HepG2 (cell line): ENCODE measurements around the gene EEF1A2. TPM values are rescaled to one million over a fixed set of nuclear protein-coding genes. Genes with fewer than 3 reads are reported as not detected.
A peak's percentile ranks its signal among the peaks of the same experiment; 100 is the strongest.

ENCODE experiments used
- ATAC-seq: fragments of 200-7000 bp; cut with Tn5 transposase; 3 replicates; pipeline ENCODE4 v1.9.1; 2020; ENCODE audit warnings: mild to moderate bottlenecking, moderate library complexity
- BruUV-seq: library from RNA; stranded (reverse); fragments of 400-500 nt; replicated peaks from 2 replicates; lab custom pipeline; 2021; lab: Mats Ljungman, UMichigan
- CTCF ChIA-PET: fragments of 300-600 bp; formaldehyde crosslinking; extraction: SDS; loops from one replicate; lab custom pipeline; 2021; ENCODE audit warnings: low total read pairs, inconsistent platforms, low intra/inter-chr PET ratio; lab: Yijun Ruan, JAX
- POLR2A ChIA-PET: fragments of 350-600 bp; sonication (Branson Sonifier 250); formaldehyde crosslinking; loops from one replicate; lab custom pipeline; 2020; ENCODE audit warnings: antibody characterized with exemption, inconsistent platforms; lab: Yijun Ruan, JAX
- DNase-seq: peaks from one replicate; pipeline ENCODE4 v3.0.0-alpha.2; 2015; ENCODE audit warnings: low spot score
- FAIRE-seq: peaks from 3 replicates; lab custom pipeline; 2011; peaks lifted over from hg19 to GRCh38; lab: Jason Lieb, UNC
- H2AFZ ChIP-seq: one replicate; pipeline ENCODE4 v1.6.1; 2011; ENCODE audit warnings: low read length, inconsistent platforms
- H3K27ac ChIP-seq: fragments of 300-600 bp; 3 replicates; pipeline ENCODE4 v1.8.0; 2011; ENCODE audit warnings: mixed run types, mild to moderate bottlenecking, mixed read lengths, low read length, inconsistent platforms; ENCODE audit not compliant: insufficient read depth; ENCODE audit errors: extremely low read length
- H3K27me3 ChIP-seq, 2 experiments: fragments of 200-600 bp in 1 of 2; 2 replicates in 1 of 2; 3 replicates in 1 of 2; pipeline versions ENCODE4 v1.6.0 to v1.8.0; 2011; ENCODE audit warnings: low read length in 2 of 2, mild to moderate bottlenecking in 2 of 2, moderate library complexity in 2 of 2, inconsistent platforms in 1 of 2; ENCODE audit not compliant: insufficient read depth in 2 of 2, control insufficient read depth in 1 of 2
- H3K36me3 ChIP-seq, 2 experiments: fragments of 200-600 bp in 1 of 2; replicated peaks in 1 of 2; 2 replicates in 1 of 2; 3 replicates in 1 of 2; pipeline versions ENCODE4 v1.5.1 to v1.8.0; 2011; ENCODE audit warnings: low read length in 2 of 2, inconsistent platforms in 1 of 2; ENCODE audit not compliant: insufficient read depth in 2 of 2, control insufficient read depth in 1 of 2
- H3K4me1 ChIP-seq: 2 replicates; pipeline ENCODE4 v1.5.1; 2012; ENCODE audit warnings: low read length, inconsistent platforms; ENCODE audit not compliant: insufficient read depth
- H3K4me2 ChIP-seq: 2 replicates; pipeline ENCODE4 v1.6.0; 2011; ENCODE audit warnings: low read depth, low read length, inconsistent platforms
- H3K4me3 ChIP-seq, 3 experiments: fragments of 200-600 bp in 1 of 3; sonication (generic), shearing (Covaris generic) in 1 of 3; replicated peaks in 1 of 3; 2 replicates each; pipeline ENCODE4 v1.5.1; 2011 to 2016; ENCODE audit warnings: low read length in 3 of 3, inconsistent platforms in 2 of 3, low read depth in 2 of 3, mild to moderate bottlenecking in 2 of 3, control low read depth in 1 of 3, mixed read lengths in 1 of 3; ENCODE audit not compliant: insufficient read depth in 1 of 3
- H3K79me2 ChIP-seq: one replicate; pipeline ENCODE4 v1.6.1; 2011; ENCODE audit warnings: low read length, inconsistent platforms; ENCODE audit not compliant: insufficient read depth
- H3K9ac ChIP-seq: 2 replicates; pipeline ENCODE4 v1.6.0; 2011; ENCODE audit warnings: mild to moderate bottlenecking, low read depth, low read length, inconsistent platforms; ENCODE audit not compliant: insufficient read depth
- H3K9me3 ChIP-seq: 2 replicates; pipeline ENCODE4 v1.5.1; 2012; ENCODE audit warnings: mild to moderate bottlenecking, low read length
- H4K20me1 ChIP-seq: 2 replicates; pipeline ENCODE4 v1.6.0; 2011; ENCODE audit warnings: inconsistent platforms, mild to moderate bottlenecking, low read length, moderate library complexity; ENCODE audit not compliant: insufficient read depth
- ETV5 ChIP-seq: IDR thresholded peaks from 2 replicates; pipeline ENCODE4 v1.6.1; 2018; ENCODE audit warnings: missing biosample characterization, missing genetic modification reagents, inconsistent platforms, borderline replicate concordance
- FOXA3 ChIP-seq: IDR thresholded peaks from 2 replicates; pipeline ENCODE4 v1.6.1; 2016; ENCODE audit warnings: missing genetic modification reagents, missing compliant biosample characterization
- HNRNPK ChIP-seq: fragments of 200-400 bp; formaldehyde crosslinking; IDR thresholded peaks from 2 replicates; pipeline ENCODE4 v1.6.1; 2018; ENCODE audit warnings: low read length, low read depth, moderate library complexity, mild to moderate bottlenecking; ENCODE audit not compliant: poor library complexity, severe bottlenecking
- KMT2A ChIP-seq: sonication (generic); formaldehyde crosslinking; IDR thresholded peaks from 2 replicates; pipeline ENCODE4 v1.4.0; 2020; ENCODE audit warnings: missing genetic modification reagents
- MIER3 ChIP-seq: IDR thresholded peaks from 2 replicates; pipeline ENCODE4 v1.6.1; 2016; ENCODE audit warnings: missing compliant biosample characterization, borderline replicate concordance
- STAT6 ChIP-seq: sonication (generic); formaldehyde crosslinking; IDR thresholded peaks from 2 replicates; pipeline ENCODE4 v1.4.0; 2020; ENCODE audit warnings: missing genetic modification reagents, mild to moderate bottlenecking, borderline replicate concordance
- ZBTB4 ChIP-seq: sonication (generic); formaldehyde crosslinking; IDR thresholded peaks from 2 replicates; pipeline ENCODE4 v1.4.0; 2020; ENCODE audit warnings: missing genetic modification reagents, mild to moderate bottlenecking, borderline replicate concordance
- ZNF513 ChIP-seq: sonication (generic); formaldehyde crosslinking; conservative IDR thresholded peaks from 2 replicates; pipeline ENCODE4 v1.5.0; 2020; ENCODE audit warnings: missing genetic modification reagents
- ZNF543 ChIP-seq: sonication (generic); formaldehyde crosslinking; IDR thresholded peaks from 2 replicates; pipeline ENCODE4 v1.4.0; 2020; ENCODE audit warnings: mild to moderate bottlenecking, missing genetic modification reagents
- ZNF598 ChIP-seq: sonication (generic); formaldehyde crosslinking; IDR thresholded peaks from 2 replicates; pipeline ENCODE4 v1.5.1; 2020; ENCODE audit warnings: mild to moderate bottlenecking, missing genetic modification reagents, borderline replicate concordance
- ZNF776 ChIP-seq: sonication (generic); formaldehyde crosslinking; IDR thresholded peaks from 2 replicates; pipeline ENCODE4 v1.4.0; 2020; ENCODE audit warnings: mild to moderate bottlenecking, missing genetic modification reagents
- ZXDC ChIP-seq: sonication (generic); formaldehyde crosslinking; IDR thresholded peaks from 2 replicates; pipeline ENCODE4 v1.5.0; 2020; ENCODE audit warnings: mild to moderate bottlenecking, missing genetic modification reagents
- WGBS: methylation state at CpG from one replicate; pipeline ENCODE4 v1.1.6; 2017; ENCODE audit warnings: low lambda C conversion rate; 5-methylcytosine and 5-hydroxymethylcytosine counted together
- in situ Hi-C: cut with HindIII; loops from 2 replicates; pipeline ENCODE4 v1.10.0; 2017; ENCODE audit warnings: low pct_unique_long_range_greater_than_20kb; ENCODE audit not compliant: extremely low pct_ligation_motif_present
- intact Hi-C: fragments of 100-400 bp; cut with micrococcal nuclease; formaldehyde crosslinking; loops from one replicate; pipeline ENCODE4 v1.10.0; 2022; ENCODE audit not compliant: unreplicated experiment
- polyA plus RNA-seq, 8 experiments: library from polyadenylated mRNA; depleted of rRNA in 3 of 8; stranded (reverse) in 7 of 8; unstranded in 1 of 8; fragments of >200 nt; fragmentation: Illumina TruSeq in 4 of 8; extraction: Trizol in 4 of 8; gene quantifications; 2 replicates each; pipeline versions ENCODE4 v1.2.1 to v1.2.3, GENCODE V29; 2011 to 2016; ENCODE audit warnings: low read depth in 4 of 8, missing spikeins in 1 of 8, mixed read lengths in 1 of 8; ENCODE audit not compliant: insufficient read depth in 1 of 8
- total RNA-seq, 5 experiments: library from RNA; depleted of rRNA; stranded (reverse); fragments of >200 nt; fragmentation: Illumina TruSeq; extraction: Trizol; gene quantifications; 2 replicates each; pipeline ENCODE4 v1.2.3, GENCODE V29; 2016; ENCODE audit warnings: low read depth in 1 of 5

EEF1A2 gene
- total and polyA plus RNA-seq, 2 of the 13 experiments (the other 11 are each of a cell fraction or from before 2014, with no cell fraction given), result 0.44 to 0.87 TPM

- in situ Hi-C loops, result no loop called here
- TF ChIP-seq ZXDC (CRISPR knock-in tag) (no peak), ETV5 (CRISPR knock-in tag) (0 out of 2 replicates have a peak, but pooled peaks have one; percentile 18), KMT2A (CRISPR knock-in tag) (no peak), ZBTB4 (0 out of 2 replicates have a peak, but pooled peaks have one; percentile 29), ZNF543 (CRISPR knock-in tag) (0 out of 2 replicates have a peak, but pooled peaks have one; percentile 33), ZNF513 (CRISPR knock-in tag) (no peak), MIER3 (CRISPR knock-in tag) (no peak), ZNF776 (CRISPR knock-in tag) (0 out of 2 replicates have a peak, but pooled peaks have one; percentile 33), ZNF598 (CRISPR knock-in tag) (peak; percentile 25; the same call in 1 of the 2 replicates), STAT6 (CRISPR knock-in tag) (no peak), HNRNPK (peak; percentile 31), FOXA3 (0 out of 2 replicates have a peak, but pooled peaks have one; percentile 7)
Measured at GRCh38 chr20:63520934-63521601, 22.2 kb upstream of the EEF1A2 start.

More at GRCh38 chr20:63520934-63521601, 22.2 kb upstream of the EEF1A2 start:
- DNase-seq, result peak; percentile 40
- TSS peak; percentile 67 for BruUV-seq
- Histone ChIP-seq H3K4me1 (peaks cover 11% of the 10 kb centered on the region), H3K27me3 (peaks cover 24 to 46% of the 10 kb centered on the region in 2 experiments), H3K9ac (peak overlapping the region; percentile 40; the same call in 1 of the 2 replicates), H3K4me2 (peak overlapping the region; percentile 38), H3K79me2 (no peaks in the 10 kb centered on the region), H2AFZ (no peak overlapping the region), H3K27ac (no peak overlapping the region), H4K20me1 (peaks cover 2% of the 10 kb centered on the region; the same call in 1 of the 2 replicates), H3K36me3 (no peaks in the 10 kb centered on the region), H3K4me3 (peak overlapping the region; percentile 35 to 66 (median 66); a peak in 4 of 6 replicates), H3K9me3 (no peaks in the 10 kb centered on the region)
- WGBS, result 70% methylated on average over 60 of the region's 68 CpGs
- POLR2A ChIA-PET, result interaction anchor here (1.1 to 2.1 kb wide), 5 partner anchors 14 to 106 kb away, joined by 3 to 11 read pairs (median 8); partner anchors contain the start of genes GMEB2, HELZ2 and PTK6
- no peak for FAIRE-seq
- intact Hi-C loops, result no loop called here
- peak; percentile 15 for ATAC-seq
- CTCF ChIA-PET, result no interaction called here
